Karpas-422 (cell line): Measurements from ENCODE around the gene NAP1L1. TPM values are rescaled to one million over a fixed set of nuclear protein-coding genes. Genes with fewer than 3 reads are reported as not detected.

Experiments used
- DNase-seq: peaks from one replicate; pipeline ENCODE4 v3.0.0-alpha.2; 2015
- H2AFZ ChIP-seq: fragments of 200-600 bp; sonication (generic); 2 replicates; pipeline ENCODE4 v1.6.1; 2014; ENCODE audit warnings: antibody characterized with exemption, low read length, mixed read lengths
- H3K27ac ChIP-seq: fragments of 200-600 bp; sonication (generic); 2 replicates; pipeline ENCODE4 v1.5.1; 2014; ENCODE audit warnings: mild to moderate bottlenecking, low read length, moderate library complexity
- H3K27me3 ChIP-seq: fragments of 200-600 bp; sonication (generic); 2 replicates; pipeline ENCODE4 v1.6.1; 2014; ENCODE audit warnings: low read length, mixed read lengths
- H3K36me3 ChIP-seq: fragments of 200-600 bp; sonication (generic); 2 replicates; pipeline ENCODE4 v1.6.1; 2014; ENCODE audit warnings: low read length, mixed read lengths; ENCODE audit not compliant: insufficient read depth
- H3K4me1 ChIP-seq: fragments of 200-600 bp; sonication (generic); 2 replicates; pipeline ENCODE4 v1.6.1; 2014; ENCODE audit warnings: mild to moderate bottlenecking, low read length, mixed read lengths
- H3K4me2 ChIP-seq: fragments of 200-600 bp; sonication (generic); 2 replicates; pipeline ENCODE4 v1.6.1; 2014; ENCODE audit warnings: low read length, low read depth, mild to moderate bottlenecking; ENCODE audit not compliant: poor library complexity, severe bottlenecking
- H3K4me3 ChIP-seq: fragments of 200-600 bp; sonication (generic); 2 replicates; pipeline ENCODE4 v1.5.1; 2014; ENCODE audit warnings: mild to moderate bottlenecking, antibody characterized with exemption, low read length, mixed read lengths
- H3K79me2 ChIP-seq: fragments of 200-600 bp; sonication (generic); 2 replicates; pipeline ENCODE4 v1.6.1; 2014; ENCODE audit warnings: mild to moderate bottlenecking, low read length, mixed read lengths
- H3K9ac ChIP-seq: fragments of 200-600 bp; sonication (generic); 2 replicates; pipeline ENCODE4 v1.6.0; 2014; ENCODE audit warnings: low read length
- H3K9me2 ChIP-seq: fragments of 200-600 bp; sonication (generic), shearing (Covaris generic); replicated peaks from 2 replicates; pipeline ENCODE4 v1.6.0; 2014; ENCODE audit warnings: mild to moderate bottlenecking, low read length, moderate library complexity; ENCODE audit not compliant: insufficient read depth
- H3K9me3 ChIP-seq: fragments of 300-700, 200-600 bp; sonication (generic); 2 replicates; pipeline ENCODE4 v1.6.1; 2014; ENCODE audit warnings: low read length, mixed read lengths
- H4K20me1 ChIP-seq: fragments of 200-600 bp; sonication (generic); 2 replicates; pipeline ENCODE4 v1.6.1; 2014; ENCODE audit warnings: mild to moderate bottlenecking, antibody characterized with exemption, low read length, low read depth; ENCODE audit not compliant: insufficient read depth
- total RNA-seq: library from RNA; depleted of rRNA; stranded (reverse); fragments of >200 nt; shearing (Covaris generic); gene quantifications from 2 replicates; pipeline ENCODE4 v1.2.3, GENCODE V29; 2014; ENCODE audit warnings: low replicate concordance

Gene NAP1L1
- total RNA-seq, 1 experiment from 2014 or later, result 401 TPM

- Histone ChIP-seq H3K79me2 (peaks cover 92% of the 10 kb centered on the region), H3K9me2 (no peaks in the 10 kb centered on the region), H3K4me2 (no peak overlapping the region), H3K4me1 (peaks cover 34% of the 10 kb centered on the region), H3K9me3 (no peaks in the 10 kb centered on the region), H3K27ac (no peak overlapping the region), H3K9ac (no peak overlapping the region), H2AFZ (no peak overlapping the region), H4K20me1 (peaks cover 64% of the 10 kb centered on the region), H3K36me3 (peaks cover 43% of the 10 kb centered on the region), H3K27me3 (no peaks in the 10 kb centered on the region), H3K4me3 (no peak overlapping the region)
- no peak for DNase-seq
These were observed 4.3 kb downstream of the NAP1L1 start for GRCh38 chr12:76080017-76080728.

GRCh38 chr12:76078748-76079147 is 5.7 kb downstream of the NAP1L1 start:
- H4K20me1 ChIP-seq, result peaks cover 69% of the 10 kb centered on the region
- H3K27ac ChIP-seq, result no peak overlapping the region
- peaks cover 53% of the 10 kb centered on the region for H3K36me3 ChIP-seq
- no peak overlapping the region for H2AFZ ChIP-seq
- no peak overlapping the region for H3K9ac ChIP-seq
- H3K4me2 ChIP-seq, result no peak overlapping the region
- H3K4me3 ChIP-seq, result no peak overlapping the region
- peaks cover 100% of the 10 kb centered on the region for H3K79me2 ChIP-seq
- H3K9me3 ChIP-seq, result no peaks in the 10 kb centered on the region
- H3K27me3 ChIP-seq, result no peaks in the 10 kb centered on the region
- H3K9me2 ChIP-seq, result no peaks in the 10 kb centered on the region
- DNase-seq, result no peak
- peaks cover 32% of the 10 kb centered on the region for H3K4me1 ChIP-seq

GRCh38 chr12:76075448-76075847 is 9.0 kb downstream of the NAP1L1 start:
- no peaks in the 10 kb centered on the region for H3K9me3 ChIP-seq
- peaks cover 9% of the 10 kb centered on the region; the same call in 1 of the 2 replicates for H3K4me1 ChIP-seq
- H3K9me2 ChIP-seq, result no peaks in the 10 kb centered on the region
- H3K27ac ChIP-seq, result no peak overlapping the region
- H3K4me2 ChIP-seq, result no peak overlapping the region
- no peaks in the 10 kb centered on the region for H3K27me3 ChIP-seq
- H2AFZ ChIP-seq, result no peak overlapping the region
- no peak overlapping the region for H3K9ac ChIP-seq
- no peak for DNase-seq
- H4K20me1 ChIP-seq, result peaks cover 52% of the 10 kb centered on the region
- H3K36me3 ChIP-seq, result peaks cover 73% of the 10 kb centered on the region
- peaks cover 100% of the 10 kb centered on the region for H3K79me2 ChIP-seq
- H3K4me3 ChIP-seq, result no peak overlapping the region

- no peaks in the 10 kb centered on the region for H3K9me2 ChIP-seq
- H3K36me3 ChIP-seq, result peaks cover 73% of the 10 kb centered on the region
- no peak overlapping the region for H3K4me2 ChIP-seq
- no peak for DNase-seq
- no peaks in the 10 kb centered on the region for H3K27me3 ChIP-seq
- H3K27ac ChIP-seq, result no peak overlapping the region
- peaks cover 6% of the 10 kb centered on the region; the same call in 1 of the 2 replicates for H3K4me1 ChIP-seq
- H3K9me3 ChIP-seq, result no peaks in the 10 kb centered on the region
- H4K20me1 ChIP-seq, result peaks cover 46% of the 10 kb centered on the region
- no peak overlapping the region for H2AFZ ChIP-seq
- H3K79me2 ChIP-seq, result peaks cover 100% of the 10 kb centered on the region
- H3K9ac ChIP-seq, result no peak overlapping the region
- no peak overlapping the region for H3K4me3 ChIP-seq
These were observed 9.7 kb downstream of the NAP1L1 start for GRCh38 chr12:76074701-76075336.

- Histone ChIP-seq H2AFZ (no peak overlapping the region), H3K9me3 (no peaks in the 10 kb centered on the region), H3K79me2 (peaks cover 100% of the 10 kb centered on the region), H3K9ac (no peak overlapping the region), H3K4me3 (no peak overlapping the region), H3K9me2 (no peaks in the 10 kb centered on the region), H3K36me3 (peaks cover 76% of the 10 kb centered on the region), H3K27me3 (no peaks in the 10 kb centered on the region), H3K27ac (no peak overlapping the region), H3K4me1 (peaks cover 6% of the 10 kb centered on the region; the same call in 1 of the 2 replicates), H3K4me2 (no peak overlapping the region), H4K20me1 (peaks cover 41% of the 10 kb centered on the region)
- DNase-seq, result no peak
These were observed 10.9 kb downstream of the NAP1L1 start for GRCh38 chr12:76073561-76073960.

- no peak overlapping the region for H3K9ac ChIP-seq
- H3K9me3 ChIP-seq, result no peaks in the 10 kb centered on the region
- peaks cover 6% of the 10 kb centered on the region; the same call in 1 of the 2 replicates for H3K4me1 ChIP-seq
- peaks cover 33% of the 10 kb centered on the region for H4K20me1 ChIP-seq
- H3K4me2 ChIP-seq, result no peak overlapping the region
- no peaks in the 10 kb centered on the region for H3K9me2 ChIP-seq
- no peaks in the 10 kb centered on the region for H3K27me3 ChIP-seq
- peaks cover 81% of the 10 kb centered on the region for H3K36me3 ChIP-seq
- no peak overlapping the region for H3K4me3 ChIP-seq
- no peak overlapping the region for H3K27ac ChIP-seq
- peaks cover 100% of the 10 kb centered on the region for H3K79me2 ChIP-seq
- DNase-seq, result no peak
- H2AFZ ChIP-seq, result no peak overlapping the region
These were observed 11.9 kb downstream of the NAP1L1 start for GRCh38 chr12:76072568-76072967.

- no peak overlapping the region for H3K4me2 ChIP-seq
- H3K36me3 ChIP-seq, result peaks cover 97% of the 10 kb centered on the region
- H3K4me1 ChIP-seq, result no peaks in the 10 kb centered on the region
- peaks cover 9% of the 10 kb centered on the region; the same call in 1 of the 2 replicates for H3K9me3 ChIP-seq
- no peak overlapping the region for H3K9ac ChIP-seq
- no peak for DNase-seq
- no peak overlapping the region for H2AFZ ChIP-seq
- no peak overlapping the region for H3K4me3 ChIP-seq
- H3K79me2 ChIP-seq, result peaks cover 99% of the 10 kb centered on the region
- no peaks in the 10 kb centered on the region for H3K27me3 ChIP-seq
- H3K9me2 ChIP-seq, result no peaks in the 10 kb centered on the region
- H3K27ac ChIP-seq, result no peak overlapping the region
- peaks cover 16% of the 10 kb centered on the region for H4K20me1 ChIP-seq
These were observed 15.1 kb downstream of the NAP1L1 start for GRCh38 chr12:76069339-76069738.

GRCh38 chr12:76065917-76066316 is 18.6 kb downstream of the NAP1L1 start:
- Histone ChIP-seq H3K9me3 (peaks cover 9% of the 10 kb centered on the region; the same call in 1 of the 2 replicates), H3K79me2 (peaks cover 99% of the 10 kb centered on the region), H3K4me2 (no peak overlapping the region), H3K4me3 (no peak overlapping the region), H3K9me2 (no peaks in the 10 kb centered on the region), H4K20me1 (peaks cover 27% of the 10 kb centered on the region), H3K27ac (no peak overlapping the region), H3K27me3 (no peaks in the 10 kb centered on the region), H3K4me1 (no peaks in the 10 kb centered on the region), H3K36me3 (peaks cover 97% of the 10 kb centered on the region), H3K9ac (no peak overlapping the region), H2AFZ (no peak overlapping the region)
- DNase-seq, result no peak
